Hepatocyte (in vitro differentiated cells): ENCODE measurements around the gene SLC29A4. TPM values are rescaled to one million over a fixed set of nuclear protein-coding genes. Genes with fewer than 3 reads are reported as not detected.
"Not testable (repeated sequence)": the region's sequence is repeated elsewhere in the genome, so short reads cannot be mapped to it uniquely, and the experiment has no call there.

Experiments
- DNase-seq: peaks from one replicate; pipeline ENCODE4 v3.0.0-alpha.2; 2016; ENCODE audit warnings: low spot score
- H2AFZ ChIP-seq: fragments of 200-600 bp; sonication (generic); 2 replicates; pipeline ENCODE4 v1.6.0; 2016; ENCODE audit warnings: antibody characterized with exemption, mild to moderate bottlenecking
- H3K27ac ChIP-seq: fragments of 200-600 bp; sonication (generic); 2 replicates; pipeline ENCODE4 v1.5.1; 2016; ENCODE audit warnings: mild to moderate bottlenecking
- H3K27me3 ChIP-seq: fragments of 200-600 bp; sonication (generic); 2 replicates; pipeline ENCODE4 v1.6.1; 2016
- H3K36me3 ChIP-seq: fragments of 200-600 bp; sonication (generic); replicated peaks from 2 replicates; pipeline ENCODE4 v1.5.1; 2016; ENCODE audit warnings: low read depth; ENCODE audit not compliant: insufficient read depth
- H3K4me1 ChIP-seq: fragments of 200-600 bp; sonication (generic); 2 replicates; pipeline ENCODE4 v1.5.1; 2016; ENCODE audit warnings: mild to moderate bottlenecking, moderate library complexity; ENCODE audit not compliant: insufficient read depth
- H3K4me2 ChIP-seq: fragments of 200-600 bp; sonication (generic); 2 replicates; pipeline ENCODE4 v1.6.0; 2016
- H3K4me3 ChIP-seq: fragments of 200-600 bp; sonication (generic); 2 replicates; pipeline ENCODE4 v1.5.1; 2016; ENCODE audit warnings: mild to moderate bottlenecking
- H3K79me2 ChIP-seq: fragments of 200-600 bp; sonication (generic); 2 replicates; pipeline ENCODE4 v1.6.0; 2017; ENCODE audit warnings: mild to moderate bottlenecking
- H3K9me2 ChIP-seq: fragments of 200-600 bp; sonication (generic); replicated peaks from 2 replicates; pipeline ENCODE4 v1.6.0; 2017; ENCODE audit warnings: mild to moderate bottlenecking; ENCODE audit not compliant: insufficient read depth
- H3K9me3 ChIP-seq: fragments of 200-600 bp; sonication (generic); 2 replicates; pipeline ENCODE4 v1.5.1; 2016; ENCODE audit warnings: low read depth, mild to moderate bottlenecking
- H4K20me1 ChIP-seq: fragments of 200-600 bp; sonication (generic); 2 replicates; pipeline ENCODE4 v1.6.0; 2016; ENCODE audit warnings: mild to moderate bottlenecking; ENCODE audit not compliant: insufficient read depth, poor library complexity, severe bottlenecking
- EZH2 ChIP-seq: fragments of 200-600 bp; sonication (generic); IDR thresholded peaks from 2 replicates; pipeline ENCODE4 v1.6.1; 2016; ENCODE audit warnings: antibody characterized with exemption, mild to moderate bottlenecking, borderline replicate concordance
- EZH2phosphoT487 ChIP-seq: fragments of 200-600 bp; sonication (generic); IDR thresholded peaks from one replicate; pipeline ENCODE4 v1.6.1; 2018; ENCODE audit warnings: antibody characterized with exemption, mild to moderate bottlenecking, low read depth, moderate library complexity; ENCODE audit not compliant: unreplicated experiment, severe bottlenecking
- WGBS: methylation state at CpG from one replicate; pipeline ENCODE4 v1.1.6; 2016; ENCODE audit warnings: low lambda C conversion rate; ENCODE audit errors: missing lambda C conversion rate; 5-methylcytosine and 5-hydroxymethylcytosine counted together
- polyA plus RNA-seq: library from polyadenylated mRNA; unstranded; fragments of >200 nt; fragmentation: Nextera tagmentation; extraction: Ambion mirVana; gene quantifications from 2 replicates; pipeline ENCODE4 v1.2.1, GENCODE V29; 2016
- total RNA-seq: library from RNA; depleted of rRNA; stranded (reverse); fragments of >200 nt; gene quantifications from 2 replicates; pipeline ENCODE4 v1.2.3, GENCODE V29; 2014
- TF ChIP-seq, protein P1 (sequence below): fragments of 200-600 bp; sonication (generic); IDR thresholded peaks from 2 replicates; pipeline ENCODE4 v1.5.1; 2016; ENCODE audit warnings: antibody characterized with exemption, mild to moderate bottlenecking; ENCODE audit not compliant: poor library complexity

Gene SLC29A4
- total and polyA plus RNA-seq, 2 experiments from 2014 or later, result 21.9 to 36.1 TPM

- Histone ChIP-seq H3K4me2 (no peak overlapping the region), H2AFZ (no peak overlapping the region), H4K20me1 (no peaks in the 10 kb centered on the region), H3K27ac (no peak overlapping the region), H3K27me3 (no peaks in the 10 kb centered on the region), H3K79me2 (peaks cover 4% of the 10 kb centered on the region), H3K9me2 (no peaks in the 10 kb centered on the region), H3K4me3 (no peak overlapping the region), H3K9me3 (no peaks in the 10 kb centered on the region), H3K4me1 (no peaks in the 10 kb centered on the region), H3K36me3 (no peaks in the 10 kb centered on the region)
- DNase-seq, result no peak
- 84% methylated on average over 7 of the region's 7 CpGs for WGBS
- no peak for TF ChIP-seq EZH2phosphoT487
- TF ChIP-seq, protein P1, sequence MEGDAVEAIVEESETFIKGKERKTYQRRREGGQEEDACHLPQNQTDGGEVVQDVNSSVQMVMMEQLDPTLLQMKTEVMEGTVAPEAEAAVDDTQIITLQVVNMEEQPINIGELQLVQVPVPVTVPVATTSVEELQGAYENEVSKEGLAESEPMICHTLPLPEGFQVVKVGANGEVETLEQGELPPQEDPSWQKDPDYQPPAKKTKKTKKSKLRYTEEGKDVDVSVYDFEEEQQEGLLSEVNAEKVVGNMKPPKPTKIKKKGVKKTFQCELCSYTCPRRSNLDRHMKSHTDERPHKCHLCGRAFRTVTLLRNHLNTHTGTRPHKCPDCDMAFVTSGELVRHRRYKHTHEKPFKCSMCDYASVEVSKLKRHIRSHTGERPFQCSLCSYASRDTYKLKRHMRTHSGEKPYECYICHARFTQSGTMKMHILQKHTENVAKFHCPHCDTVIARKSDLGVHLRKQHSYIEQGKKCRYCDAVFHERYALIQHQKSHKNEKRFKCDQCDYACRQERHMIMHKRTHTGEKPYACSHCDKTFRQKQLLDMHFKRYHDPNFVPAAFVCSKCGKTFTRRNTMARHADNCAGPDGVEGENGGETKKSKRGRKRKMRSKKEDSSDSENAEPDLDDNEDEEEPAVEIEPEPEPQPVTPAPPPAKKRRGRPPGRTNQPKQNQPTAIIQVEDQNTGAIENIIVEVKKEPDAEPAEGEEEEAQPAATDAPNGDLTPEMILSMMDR, result no peak
- TF ChIP-seq EZH2, result no peak
Measured at GRCh38 chr7:5278766-5279165, 4.0 kb upstream of the SLC29A4 start.

GRCh38 chr7:5279734-5280133, 3.0 kb upstream of the SLC29A4 start:
- no peak for DNase-seq
- 80% methylated on average over 4 of the region's 4 CpGs for WGBS
- Histone ChIP-seq H3K27me3 (no peaks in the 10 kb centered on the region), H3K27ac (no peak overlapping the region), H3K4me2 (no peak overlapping the region), H3K79me2 (peaks cover 8% of the 10 kb centered on the region), H3K36me3 (no peaks in the 10 kb centered on the region), H2AFZ (no peak overlapping the region), H3K9me3 (no peaks in the 10 kb centered on the region), H3K4me3 (no peak overlapping the region), H4K20me1 (no peaks in the 10 kb centered on the region), H3K4me1 (peaks cover 9% of the 10 kb centered on the region), H3K9me2 (no peaks in the 10 kb centered on the region)
- TF ChIP-seq EZH2 (no peak), EZH2phosphoT487 (no peak)
- TF ChIP-seq, protein P1, result no peak

GRCh38 chr7:5281598-5282500, 894 bp upstream of the SLC29A4 start:
- not testable (repeated sequence) for H3K27me3 ChIP-seq, H3K27ac ChIP-seq, H3K4me2 ChIP-seq, H3K4me3 ChIP-seq, H3K9me3 ChIP-seq, H3K9me2 ChIP-seq, H3K36me3 ChIP-seq, H3K79me2 ChIP-seq, H2AFZ ChIP-seq, H4K20me1 ChIP-seq, DNase-seq
- peaks cover 17% of the 10 kb centered on the region for H3K4me1 ChIP-seq
- WGBS, result 57% methylated on average over 11 of the region's 19 CpGs
